Prostate gland (tissue), 2 donors: Measurements from ENCODE around the gene SMURF2.

Source experiments
- CTCF ChIP-seq, 4 experiments: fragments of 200-600 bp in 2 of 4; fragments of 450-650 bp in 2 of 4; sonication (generic) in 2 of 4; IDR thresholded peaks; 1 replicate in 3 of 4; 2 replicates in 1 of 4; pipeline ENCODE4 v1.5.1; 2016 to 2019; ENCODE audit warnings: antibody characterized with exemption in 4 of 4, mild to moderate bottlenecking in 2 of 4, moderate library complexity in 2 of 4
- POLR2A ChIP-seq: fragments of 450-650 bp; IDR thresholded peaks from one replicate; pipeline ENCODE4 v1.6.1; 2016; ENCODE audit warnings: antibody characterized with exemption, mild to moderate bottlenecking
- POLR2AphosphoS5 ChIP-seq: sonication (generic); formaldehyde crosslinking; IDR thresholded peaks from one replicate; pipeline ENCODE4 v1.6.1; 2017; ENCODE audit warnings: antibody characterized with exemption

GRCh38 chr17:64497565-64498035 is 164.5 kb downstream of the SMURF2 start:
- TF ChIP-seq POLR2AphosphoS5 (no peak), CTCF (IDR thresholded peaks at IDR 0.05) (no peak), POLR2A (no peak)
